Measurements from ENCODE around the gene PLCG1. TPM values are rescaled to one million over a fixed set of nuclear protein-coding genes. Genes with fewer than 3 reads are reported as not detected.
A peak's percentile ranks its signal among the peaks of the same experiment; 100 is the strongest.

PLCG1 gene
- total RNA-seq, 4 donors from 2014 or later = 30.4 to 84.7 (median 47.8) TPM

GRCh38 chr20:41217422-41217821 is 80.1 kb downstream of the PLCG1 start:
- H3K4me3 ChIP-seq = no peak overlapping the region
- H3K27ac ChIP-seq = no peak overlapping the region
- DNase-seq = no peak
- no peaks in the 10 kb centered on the region for H3K27me3 ChIP-seq
- no peaks in the 10 kb centered on the region for H3K36me3 ChIP-seq
- WGBS, 2 donors = 79 to 81% methylated on average over 5 of the region's 5 CpGs
- intact Hi-C loops (cut with DNase I) = no loop called here
- peaks cover 0 to 34% (median 10%) of the 10 kb centered on the region in 3 donors for H3K4me1 ChIP-seq
- no peaks in the 10 kb centered on the region for H3K9me3 ChIP-seq
- TF ChIP-seq CTCF (IDR thresholded peaks at IDR 0.05) (no peak), POLR2A (IDR thresholded peaks at IDR 0.05) (no peak)

GRCh38 chr20:41218466-41218865 is 81.1 kb downstream of the PLCG1 start:
- Histone ChIP-seq H3K4me1 (peaks cover 0 to 35% (median 5%) of the 10 kb centered on the region in 3 donors), H3K36me3 (no peaks in the 10 kb centered on the region), H3K4me3 (no peak overlapping the region), H3K27ac (no peak overlapping the region), H3K9me3 (no peaks in the 10 kb centered on the region), H3K27me3 (no peaks in the 10 kb centered on the region)
- no peak for DNase-seq
- TF ChIP-seq CTCF (IDR thresholded peaks at IDR 0.05) (no peak), POLR2A (IDR thresholded peaks at IDR 0.05) (no peak)
- intact Hi-C loops (cut with DNase I) = no loop called here
- WGBS, 2 donors = 53 to 57% methylated on average over 2 of the region's 2 CpGs

GRCh38 chr20:41219824-41220223 is 82.5 kb downstream of the PLCG1 start:
- no peak overlapping the region for H3K4me3 ChIP-seq
- intact Hi-C loops (cut with DNase I) = no loop called here
- H3K9me3 ChIP-seq = no peaks in the 10 kb centered on the region
- no peaks in the 10 kb centered on the region for H3K27me3 ChIP-seq
- H3K27ac ChIP-seq = no peak overlapping the region
- WGBS, 2 donors = 89 to 92% methylated on average over 2 of the region's 2 CpGs
- H3K36me3 ChIP-seq = no peaks in the 10 kb centered on the region
- peaks cover 0 to 27% (median 0%) of the 10 kb centered on the region in 3 donors for H3K4me1 ChIP-seq
- TF ChIP-seq CTCF (IDR thresholded peaks at IDR 0.05) (no peak), POLR2A (IDR thresholded peaks at IDR 0.05) (no peak)
- no peak for DNase-seq

- WGBS, 2 donors = 90 to 97% methylated on average over 5 of the region's 5 CpGs
- Histone ChIP-seq H3K27ac (peak overlapping the region; percentile 13 to 72 (median 70)), H3K9me3 (no peaks in the 10 kb centered on the region), H3K4me1 (peaks cover 0 to 25% (median 0%) of the 10 kb centered on the region in 3 donors), H3K36me3 (no peaks in the 10 kb centered on the region), H3K4me3 (no peak overlapping the region), H3K27me3 (no peaks in the 10 kb centered on the region)
- DNase-seq = no peak
- TF ChIP-seq POLR2A (IDR thresholded peaks at IDR 0.05) = no peak
- TF ChIP-seq CTCF (IDR thresholded peaks at IDR 0.05) = no peak
- intact Hi-C loops (cut with DNase I) = no loop called here
Observed at GRCh38 chr20:41221614-41222218, 84.4 kb downstream of the PLCG1 start.

GRCh38 chr20:41222296-41222695 is 85.0 kb downstream of the PLCG1 start:
- no peaks in the 10 kb centered on the region for H3K36me3 ChIP-seq
- no peaks in the 10 kb centered on the region for H3K27me3 ChIP-seq
- H3K9me3 ChIP-seq = no peaks in the 10 kb centered on the region
- WGBS, 2 donors = 71 to 88% methylated on average over 1 of the region's 1 CpG
- TF ChIP-seq CTCF (IDR thresholded peaks at IDR 0.05) (no peak), POLR2A (IDR thresholded peaks at IDR 0.05) (no peak)
- H3K4me1 ChIP-seq = peaks cover 0 to 25% (median 0%) of the 10 kb centered on the region in 3 donors
- no peak for DNase-seq
- intact Hi-C loops (cut with DNase I) = no loop called here
- H3K27ac ChIP-seq = peak overlapping the region; percentile 13 to 72 (median 70)
- no peak overlapping the region for H3K4me3 ChIP-seq
